Panc1 (cell line): ENCODE data around the gene UBE2K. TPM values are rescaled to one million over a fixed set of nuclear protein-coding genes. Genes with fewer than 3 reads are reported as not detected.

Experiments
- ATAC-seq: fragments of 200-7000 bp; cut with Tn5 transposase; 2 replicates; pipeline ENCODE4 v1.9.1; 2020; ENCODE audit warnings: mild to moderate bottlenecking, moderate library complexity
- BruUV-seq: library from RNA; stranded (reverse); fragments of 400-500 nt; replicated peaks from 2 replicates; lab custom pipeline; 2021; lab: Mats Ljungman, UMichigan
- CTCF ChIA-PET: fragments of 300-600 bp; sonication (Branson Sonifier 250); formaldehyde crosslinking; loops from one replicate; lab custom pipeline; 2022; ENCODE audit warnings: antibody characterized with exemption; lab: Charles Lee
- POLR2A ChIA-PET: fragments of 300-600 bp; sonication (Branson Sonifier 250); formaldehyde crosslinking; loops from one replicate; lab custom pipeline; 2022; ENCODE audit warnings: antibody characterized with exemption; lab: Charles Lee
- DNase-seq: peaks from one replicate; pipeline ENCODE4 v3.0.0-alpha.2; 2010; ENCODE audit warnings: low read depth, low spot score
- H3K27ac ChIP-seq: 2 replicates; pipeline ENCODE4 v1.5.1; 2011; ENCODE audit warnings: mild to moderate bottlenecking, low read length, inconsistent platforms
- H3K27me3 ChIP-seq: fragments of 200-500 bp; sonication (Bioruptor generic); 2 replicates; pipeline ENCODE4 v1.6.0; 2014; ENCODE audit warnings: low read length, inconsistent platforms; ENCODE audit not compliant: control insufficient read depth, insufficient read depth
- H3K36me3 ChIP-seq: fragments of 200-500 bp; sonication (Bioruptor generic); 2 replicates; pipeline ENCODE4 v1.5.1; 2014; ENCODE audit warnings: inconsistent platforms, mild to moderate bottlenecking, low read length, moderate library complexity; ENCODE audit not compliant: control insufficient read depth, insufficient read depth
- H3K4me1 ChIP-seq: 2 replicates; pipeline ENCODE4 v1.5.1; 2011; ENCODE audit warnings: inconsistent platforms, mild to moderate bottlenecking, low read length, moderate library complexity; ENCODE audit not compliant: control insufficient read depth, insufficient read depth
- H3K4me3 ChIP-seq, 2 experiments: 2 replicates each; pipeline ENCODE4 v1.5.1; 2011 to 2012; ENCODE audit warnings: low read depth in 2 of 2, low read length in 2 of 2, mild to moderate bottlenecking in 2 of 2, inconsistent platforms in 1 of 2, moderate library complexity in 1 of 2
- H3K9me3 ChIP-seq: fragments of 200-500 bp; sonication (Bioruptor generic); 2 replicates; pipeline ENCODE4 v1.5.1; 2014; ENCODE audit warnings: low read depth, mild to moderate bottlenecking, inconsistent platforms, low read length, moderate library complexity; ENCODE audit not compliant: control insufficient read depth, insufficient read depth
- POLR2AphosphoS5 ChIP-seq: IDR thresholded peaks from 2 replicates; pipeline ENCODE4 v1.6.1; 2012; ENCODE audit warnings: mild to moderate bottlenecking, low read depth, low read length, moderate library complexity
- SIN3A ChIP-seq: IDR thresholded peaks from 2 replicates; pipeline ENCODE4 v1.6.1; 2012; ENCODE audit warnings: low read depth, mild to moderate bottlenecking, low read length, moderate library complexity, borderline replicate concordance; ENCODE audit not compliant: insufficient read depth
- TCF7L2 ChIP-seq: IDR thresholded peaks from 2 replicates; pipeline ENCODE4 v1.6.1; 2011; ENCODE audit warnings: mild to moderate bottlenecking, low read depth, low read length, inconsistent platforms
- in situ Hi-C: cut with HindIII; loops from 2 replicates; pipeline ENCODE4 v1.10.0; 2016; ENCODE audit warnings: low sequenced_read_pairs, low pct_unique_long_range_greater_than_20kb
- intact Hi-C: fragments of 100-400 bp; cut with micrococcal nuclease; formaldehyde crosslinking; loops from one replicate; pipeline ENCODE4 v1.10.0; 2022; ENCODE audit not compliant: unreplicated experiment
- total RNA-seq: library from RNA; stranded (reverse); gene quantifications from one replicate; pipeline ENCODE4 v1.2.1, GENCODE V29; 2021; ENCODE audit not compliant: unreplicated experiment
- TF ChIP-seq, protein P1 (sequence below), 2 experiments: IDR thresholded peaks; 2 replicates each; pipeline ENCODE4 v1.6.1; 2011 to 2012; ENCODE audit warnings: low read depth in 2 of 2, control low read depth in 1 of 2, low read length in 1 of 2, mild to moderate bottlenecking in 1 of 2, moderate library complexity in 1 of 2; ENCODE audit not compliant: insufficient read depth in 1 of 2
- TF ChIP-seq, protein P2 (sequence below): fragments of 450-650 bp; IDR thresholded peaks from 2 replicates; pipeline ENCODE4 v1.5.1; 2017; ENCODE audit warnings: mild to moderate bottlenecking

Gene UBE2K
- total RNA-seq, 1 experiment from 2014 or later, result 84.1 TPM

DNA sequence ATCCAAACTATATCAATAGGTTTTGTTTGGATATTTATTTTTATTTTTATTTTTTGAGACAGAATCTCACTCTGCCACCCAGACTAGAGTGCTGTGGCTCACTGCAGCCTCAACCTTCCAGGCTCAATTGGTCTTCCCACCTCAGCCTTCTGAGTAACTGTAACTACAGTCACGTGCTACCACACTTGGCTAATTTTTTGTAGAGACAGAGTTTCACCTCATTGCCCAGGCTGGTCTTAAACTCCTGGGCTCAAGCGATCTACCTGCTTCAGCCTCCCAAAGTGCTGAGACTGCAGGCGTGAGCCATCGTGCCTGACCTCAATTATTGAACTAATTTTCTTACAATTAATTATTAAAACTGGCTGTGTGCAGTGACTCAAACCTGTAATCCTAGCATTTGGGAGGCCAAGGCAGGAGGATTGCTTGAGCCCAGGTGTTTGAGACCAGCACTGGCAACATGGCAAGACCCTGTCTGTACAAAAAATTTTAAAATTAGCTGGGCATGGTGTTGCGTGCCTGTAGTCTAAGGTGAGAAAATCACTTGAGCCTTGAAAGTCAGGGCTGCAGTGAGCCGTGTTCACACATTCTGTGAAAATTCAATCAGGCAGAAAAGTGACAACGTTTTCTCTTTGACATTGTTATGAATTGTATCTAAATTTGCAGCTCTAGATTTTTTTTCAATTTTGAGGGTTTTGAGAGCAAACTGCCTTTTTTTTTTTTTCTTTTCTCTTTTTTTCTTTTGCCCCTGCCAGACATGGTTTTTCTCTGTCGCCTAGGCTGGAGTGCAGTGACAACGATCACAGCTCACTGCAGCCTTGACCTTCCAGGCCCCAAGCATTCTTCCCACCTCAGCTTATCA is 66.0 kb downstream of the UBE2K start:
- no peak overlapping the region for H3K27ac ChIP-seq
- BruUV-seq, result no TSS peak
- TF ChIP-seq TCF7L2 (no peak), POLR2AphosphoS5 (no peak), SIN3A (no peak)
- TF ChIP-seq, protein P1, sequence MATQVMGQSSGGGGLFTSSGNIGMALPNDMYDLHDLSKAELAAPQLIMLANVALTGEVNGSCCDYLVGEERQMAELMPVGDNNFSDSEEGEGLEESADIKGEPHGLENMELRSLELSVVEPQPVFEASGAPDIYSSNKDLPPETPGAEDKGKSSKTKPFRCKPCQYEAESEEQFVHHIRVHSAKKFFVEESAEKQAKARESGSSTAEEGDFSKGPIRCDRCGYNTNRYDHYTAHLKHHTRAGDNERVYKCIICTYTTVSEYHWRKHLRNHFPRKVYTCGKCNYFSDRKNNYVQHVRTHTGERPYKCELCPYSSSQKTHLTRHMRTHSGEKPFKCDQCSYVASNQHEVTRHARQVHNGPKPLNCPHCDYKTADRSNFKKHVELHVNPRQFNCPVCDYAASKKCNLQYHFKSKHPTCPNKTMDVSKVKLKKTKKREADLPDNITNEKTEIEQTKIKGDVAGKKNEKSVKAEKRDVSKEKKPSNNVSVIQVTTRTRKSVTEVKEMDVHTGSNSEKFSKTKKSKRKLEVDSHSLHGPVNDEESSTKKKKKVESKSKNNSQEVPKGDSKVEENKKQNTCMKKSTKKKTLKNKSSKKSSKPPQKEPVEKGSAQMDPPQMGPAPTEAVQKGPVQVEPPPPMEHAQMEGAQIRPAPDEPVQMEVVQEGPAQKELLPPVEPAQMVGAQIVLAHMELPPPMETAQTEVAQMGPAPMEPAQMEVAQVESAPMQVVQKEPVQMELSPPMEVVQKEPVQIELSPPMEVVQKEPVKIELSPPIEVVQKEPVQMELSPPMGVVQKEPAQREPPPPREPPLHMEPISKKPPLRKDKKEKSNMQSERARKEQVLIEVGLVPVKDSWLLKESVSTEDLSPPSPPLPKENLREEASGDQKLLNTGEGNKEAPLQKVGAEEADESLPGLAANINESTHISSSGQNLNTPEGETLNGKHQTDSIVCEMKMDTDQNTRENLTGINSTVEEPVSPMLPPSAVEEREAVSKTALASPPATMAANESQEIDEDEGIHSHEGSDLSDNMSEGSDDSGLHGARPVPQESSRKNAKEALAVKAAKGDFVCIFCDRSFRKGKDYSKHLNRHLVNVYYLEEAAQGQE (IDR thresholded peaks at IDR 0.05; ENCODE audit: insufficient read depth in 1 of 2, low read depth in 2 of 2, low read length in 1 of 2), result no peak
- TF ChIP-seq, protein P2, sequence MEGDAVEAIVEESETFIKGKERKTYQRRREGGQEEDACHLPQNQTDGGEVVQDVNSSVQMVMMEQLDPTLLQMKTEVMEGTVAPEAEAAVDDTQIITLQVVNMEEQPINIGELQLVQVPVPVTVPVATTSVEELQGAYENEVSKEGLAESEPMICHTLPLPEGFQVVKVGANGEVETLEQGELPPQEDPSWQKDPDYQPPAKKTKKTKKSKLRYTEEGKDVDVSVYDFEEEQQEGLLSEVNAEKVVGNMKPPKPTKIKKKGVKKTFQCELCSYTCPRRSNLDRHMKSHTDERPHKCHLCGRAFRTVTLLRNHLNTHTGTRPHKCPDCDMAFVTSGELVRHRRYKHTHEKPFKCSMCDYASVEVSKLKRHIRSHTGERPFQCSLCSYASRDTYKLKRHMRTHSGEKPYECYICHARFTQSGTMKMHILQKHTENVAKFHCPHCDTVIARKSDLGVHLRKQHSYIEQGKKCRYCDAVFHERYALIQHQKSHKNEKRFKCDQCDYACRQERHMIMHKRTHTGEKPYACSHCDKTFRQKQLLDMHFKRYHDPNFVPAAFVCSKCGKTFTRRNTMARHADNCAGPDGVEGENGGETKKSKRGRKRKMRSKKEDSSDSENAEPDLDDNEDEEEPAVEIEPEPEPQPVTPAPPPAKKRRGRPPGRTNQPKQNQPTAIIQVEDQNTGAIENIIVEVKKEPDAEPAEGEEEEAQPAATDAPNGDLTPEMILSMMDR, result no peak
- ATAC-seq (no peak), DNase-seq (no peak)
- CTCF ChIA-PET, result no interaction called here
- intact Hi-C loops, result no loop called here
- POLR2A ChIA-PET, result interaction anchor here (0.6 kb wide), 1 partner anchor 55 kb away, joined by 3 read pairs; no protein-coding TSS in a partner anchor
- H3K4me3 ChIP-seq, result no peak overlapping the region
- no peaks in the 10 kb centered on the region for H3K27me3 ChIP-seq
- in situ Hi-C loops, result no loop called here
- peaks cover under 1% of the 10 kb centered on the region; the same call in 1 of the 2 replicates for H3K36me3 ChIP-seq
- H3K9me3 ChIP-seq, result no peaks in the 10 kb centered on the region
- no peaks in the 10 kb centered on the region for H3K4me1 ChIP-seq

DNA sequence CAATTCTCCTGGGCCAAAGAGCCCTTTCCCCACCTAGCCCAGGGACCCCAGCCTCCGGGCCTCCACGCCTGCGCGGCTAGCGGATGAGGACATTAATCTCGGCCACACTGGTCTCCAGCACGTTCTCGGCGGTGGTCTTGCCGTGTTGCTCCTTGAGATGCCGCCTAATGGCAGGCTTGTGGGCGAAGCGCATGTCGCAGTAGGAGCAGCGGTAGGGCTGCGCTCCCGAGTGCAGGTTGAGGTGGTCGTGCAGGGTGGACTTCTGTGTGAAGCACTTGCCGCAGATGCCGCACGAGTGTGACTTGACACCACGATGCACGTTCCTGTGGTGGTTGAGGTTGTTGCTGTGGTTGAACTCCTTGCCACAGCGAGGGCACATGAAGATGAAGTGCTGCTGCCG is 72.1 kb downstream of the UBE2K start:
- in situ Hi-C loops, result no loop called here
- no peak for DNase-seq
- Histone ChIP-seq H3K4me3 (no peak overlapping the region), H3K4me1 (no peaks in the 10 kb centered on the region), H3K27me3 (no peaks in the 10 kb centered on the region), H3K36me3 (no peaks in the 10 kb centered on the region), H3K9me3 (no peaks in the 10 kb centered on the region), H3K27ac (no peak overlapping the region)
- no TSS peak for BruUV-seq
- ChIA-PET POLR2A (no interaction called here), CTCF (no interaction called here)
- no peak for ATAC-seq
- TF ChIP-seq POLR2AphosphoS5, result no peak
- intact Hi-C loops, result no loop called here

DNA sequence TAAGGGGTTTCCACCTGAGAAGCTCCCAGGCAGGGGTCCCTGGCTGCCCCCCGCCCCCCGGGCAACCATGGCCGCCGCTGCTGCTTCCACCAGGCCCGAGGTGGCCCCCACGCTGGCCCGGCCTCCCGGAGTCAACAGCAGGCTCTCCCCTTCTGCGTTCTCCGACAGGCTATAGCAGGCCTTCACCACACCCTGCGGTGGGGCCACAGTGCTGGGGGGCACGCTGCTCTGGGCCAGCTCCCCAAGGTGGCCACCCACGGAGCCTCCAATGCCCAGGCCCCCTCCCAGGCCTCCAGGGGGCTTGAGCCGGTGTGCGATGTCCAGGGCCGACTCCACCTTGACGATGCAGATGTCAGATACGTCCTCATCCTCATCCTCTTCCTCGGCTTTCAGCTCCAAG is 72.5 kb downstream of the UBE2K start:
- TF ChIP-seq, protein P2, result no peak
- TF ChIP-seq TCF7L2 (no peak), POLR2AphosphoS5 (no peak), SIN3A (no peak)
- TF ChIP-seq, protein P1 (IDR thresholded peaks at IDR 0.05; ENCODE audit: insufficient read depth in 1 of 2, low read depth in 2 of 2, low read length in 1 of 2), result no peak
- DNase-seq (no peak), ATAC-seq (no peak)
- Histone ChIP-seq H3K9me3 (no peaks in the 10 kb centered on the region), H3K27ac (no peak overlapping the region), H3K4me3 (no peak overlapping the region), H3K27me3 (no peaks in the 10 kb centered on the region), H3K36me3 (no peaks in the 10 kb centered on the region), H3K4me1 (no peaks in the 10 kb centered on the region)
- intact Hi-C loops (no loop called here), in situ Hi-C loops (no loop called here)
- ChIA-PET POLR2A (no interaction called here), CTCF (no interaction called here)
- BruUV-seq, result no TSS peak
